Neural progenitor cell (in vitro differentiated cells): ENCODE measurements around the gene MRNIP. TPM values are rescaled to one million over a fixed set of nuclear protein-coding genes. Genes with fewer than 3 reads are reported as not detected.

Source experiments
- DNase-seq: peaks from one replicate; pipeline ENCODE4 v3.0.0-alpha.2; 2016; ENCODE audit warnings: low spot score
- H2AFZ ChIP-seq: fragments of 200-600 bp; sonication (generic); replicated peaks from 2 replicates; pipeline ENCODE4 v1.6.1; 2016; ENCODE audit warnings: antibody characterized with exemption
- H3F3A ChIP-seq: fragments of 200-600 bp; sonication (generic); 2 replicates; pipeline ENCODE4 v1.6.1; 2016; ENCODE audit warnings: antibody characterized with exemption, low read depth
- H3K27ac ChIP-seq: fragments of 200-600 bp; sonication (generic); 2 replicates; pipeline ENCODE4 v1.5.1; 2016; ENCODE audit warnings: mild to moderate bottlenecking
- H3K27me3 ChIP-seq: fragments of 200-600 bp; sonication (generic); 2 replicates; pipeline ENCODE4 v1.6.1; 2016; ENCODE audit warnings: mild to moderate bottlenecking, moderate library complexity
- H3K36me3 ChIP-seq: fragments of 200-600 bp; sonication (generic); 2 replicates; pipeline ENCODE4 v1.5.1; 2016
- H3K4me1 ChIP-seq: fragments of 200-600 bp; sonication (generic); 2 replicates; pipeline ENCODE4 v1.6.1; 2016; ENCODE audit warnings: mixed run types
- H3K4me2 ChIP-seq: fragments of 200-600 bp; sonication (generic); 2 replicates; pipeline ENCODE4 v1.6.1; 2016
- H3K4me3 ChIP-seq: fragments of 200-600 bp; sonication (generic); 2 replicates; pipeline ENCODE4 v1.5.1; 2016
- H3K79me2 ChIP-seq: fragments of 200-600 bp; sonication (generic); 2 replicates; pipeline ENCODE4 v1.6.1; 2016; ENCODE audit warnings: low read depth
- H3K9ac ChIP-seq: fragments of 200-600 bp; sonication (generic); 2 replicates; pipeline ENCODE4 v1.6.1; 2016
- H3K9me3 ChIP-seq: fragments of 200-600 bp; sonication (generic); 2 replicates; pipeline ENCODE4 v1.5.1; 2016; ENCODE audit warnings: low read depth
- H4K20me1 ChIP-seq: fragments of 200-600 bp; sonication (generic); 2 replicates; pipeline ENCODE4 v1.6.1; 2016; ENCODE audit warnings: low read depth
- H3K27ac Mint-ChIP-seq: 3 replicates; pipeline ENCODE4 v1.8.0; 2021; ENCODE audit warnings: mixed read lengths
- H3K27me3 Mint-ChIP-seq: 2 replicates; pipeline ENCODE4 v1.8.0; 2022; ENCODE audit warnings: low read depth, mild to moderate bottlenecking, inconsistent platforms, moderate library complexity, mixed read lengths; ENCODE audit not compliant: insufficient read depth
- H3K36me3 Mint-ChIP-seq: 3 replicates; pipeline ENCODE4 v1.8.0; 2021; ENCODE audit warnings: mixed read lengths
- H3K4me1 Mint-ChIP-seq: 3 replicates; pipeline ENCODE4 v1.8.0; 2021; ENCODE audit warnings: mixed read lengths
- H3K4me3 Mint-ChIP-seq: 3 replicates; pipeline ENCODE4 v1.8.0; 2021; ENCODE audit warnings: mild to moderate bottlenecking, moderate library complexity, mixed read lengths
- H3K9me3 Mint-ChIP-seq: 3 replicates; pipeline ENCODE4 v1.8.0; 2020; ENCODE audit warnings: mixed read lengths
- CTCF ChIP-seq: fragments of 200-600 bp; sonication (generic); IDR thresholded peaks from 2 replicates; pipeline ENCODE4 v1.5.1; 2017; ENCODE audit warnings: antibody characterized with exemption, mild to moderate bottlenecking
- EZH2 ChIP-seq: fragments of 200-600 bp; sonication (generic); IDR thresholded peaks from 2 replicates; pipeline ENCODE4 v1.6.1; 2017; ENCODE audit warnings: antibody characterized with exemption, mild to moderate bottlenecking, moderate library complexity
- EZH2phosphoT487 ChIP-seq: fragments of 200-600 bp; sonication (generic); IDR thresholded peaks from 2 replicates; pipeline ENCODE4 v1.6.1; 2017; ENCODE audit warnings: antibody characterized with exemption
- total RNA-seq: library from RNA; depleted of rRNA; stranded (reverse); fragments of >200 nt; gene quantifications from 2 replicates; pipeline ENCODE4 v1.2.3, GENCODE V29; 2015; ENCODE audit warnings: low replicate concordance

MRNIP gene
- total RNA-seq, 1 donor from 2014 or later, result 68.5 TPM

- Histone ChIP-seq H4K20me1 (peaks cover 5% of the 10 kb centered on the region), H3K4me3 (no peak overlapping the region), H2AFZ (no peak overlapping the region), H3K9ac (no peak overlapping the region), H3K36me3 (peaks cover 9% of the 10 kb centered on the region), H3K27me3 (no peaks in the 10 kb centered on the region), H3K9me3 (no peaks in the 10 kb centered on the region), H3K4me2 (no peak overlapping the region), H3K4me1 (no peaks in the 10 kb centered on the region), H3K79me2 (no peaks in the 10 kb centered on the region), H3F3A (no peaks in the 10 kb centered on the region), H3K27ac (no peak overlapping the region)
- H3K9me3 Mint-ChIP-seq, result peaks cover 20% of the 10 kb centered on the region
- peaks cover 66% of the 10 kb centered on the region for H3K36me3 Mint-ChIP-seq
- no peak for DNase-seq
- TF ChIP-seq EZH2phosphoT487 (no peak), CTCF (no peak), EZH2 (no peak)
- peaks cover 12% of the 10 kb centered on the region for H3K27me3 Mint-ChIP-seq
- no peak overlapping the region for H3K4me3 Mint-ChIP-seq
- no peak overlapping the region for H3K27ac Mint-ChIP-seq
- no peaks in the 10 kb centered on the region for H3K4me1 Mint-ChIP-seq
Measured at GRCh38 chr5:179832039-179832745, 26.4 kb downstream of the MRNIP start.

DNA sequence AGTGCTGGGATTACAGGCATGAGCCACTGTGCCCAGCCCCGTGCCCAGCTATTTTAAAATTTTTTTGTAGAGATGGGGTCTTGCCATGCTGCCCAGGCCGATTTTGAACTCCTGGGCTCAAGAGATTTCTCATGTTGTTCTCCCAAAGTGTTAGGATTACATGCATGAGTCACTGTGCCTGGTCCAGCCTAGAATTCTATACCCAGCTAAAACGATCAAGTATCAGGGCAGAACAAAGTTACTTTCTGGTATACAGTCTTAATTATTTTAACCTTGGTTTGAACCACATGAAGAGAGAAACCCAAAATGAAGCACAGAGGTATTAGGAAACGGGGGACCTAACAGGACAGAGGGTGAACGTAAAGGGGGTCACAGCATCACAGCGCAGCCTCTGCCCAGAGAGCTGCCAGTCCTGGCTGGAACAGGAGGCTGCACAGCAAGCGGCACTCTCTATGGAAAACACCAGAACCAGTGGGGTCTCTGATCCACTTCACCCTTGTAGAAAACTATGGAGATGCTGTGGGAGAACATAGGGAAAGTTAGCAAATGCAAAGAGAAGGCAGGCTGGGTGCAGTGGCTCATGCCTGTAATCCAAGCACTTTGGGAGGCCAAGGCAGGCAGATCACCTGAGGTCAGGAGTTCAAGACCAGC lies 27.7 kb downstream of the MRNIP start:
- Histone ChIP-seq H3K9me3 (no peaks in the 10 kb centered on the region), H3K4me1 (no peaks in the 10 kb centered on the region), H3K4me2 (no peak overlapping the region), H3K79me2 (no peaks in the 10 kb centered on the region), H3K27me3 (no peaks in the 10 kb centered on the region), H4K20me1 (peaks cover 5% of the 10 kb centered on the region), H2AFZ (no peak overlapping the region), H3K36me3 (no peaks in the 10 kb centered on the region), H3K27ac (no peak overlapping the region), H3K9ac (no peak overlapping the region), H3K4me3 (no peak overlapping the region), H3F3A (no peaks in the 10 kb centered on the region)
- Mint-ChIP-seq H3K9me3 (peaks cover 19% of the 10 kb centered on the region), H3K36me3 (peaks cover 62% of the 10 kb centered on the region), H3K4me3 (no peak overlapping the region), H3K4me1 (peaks cover 2% of the 10 kb centered on the region), H3K27me3 (peaks cover 12% of the 10 kb centered on the region), H3K27ac (no peak overlapping the region)
- no peak for DNase-seq
- TF ChIP-seq CTCF (no peak), EZH2phosphoT487 (no peak), EZH2 (no peak)

DNA sequence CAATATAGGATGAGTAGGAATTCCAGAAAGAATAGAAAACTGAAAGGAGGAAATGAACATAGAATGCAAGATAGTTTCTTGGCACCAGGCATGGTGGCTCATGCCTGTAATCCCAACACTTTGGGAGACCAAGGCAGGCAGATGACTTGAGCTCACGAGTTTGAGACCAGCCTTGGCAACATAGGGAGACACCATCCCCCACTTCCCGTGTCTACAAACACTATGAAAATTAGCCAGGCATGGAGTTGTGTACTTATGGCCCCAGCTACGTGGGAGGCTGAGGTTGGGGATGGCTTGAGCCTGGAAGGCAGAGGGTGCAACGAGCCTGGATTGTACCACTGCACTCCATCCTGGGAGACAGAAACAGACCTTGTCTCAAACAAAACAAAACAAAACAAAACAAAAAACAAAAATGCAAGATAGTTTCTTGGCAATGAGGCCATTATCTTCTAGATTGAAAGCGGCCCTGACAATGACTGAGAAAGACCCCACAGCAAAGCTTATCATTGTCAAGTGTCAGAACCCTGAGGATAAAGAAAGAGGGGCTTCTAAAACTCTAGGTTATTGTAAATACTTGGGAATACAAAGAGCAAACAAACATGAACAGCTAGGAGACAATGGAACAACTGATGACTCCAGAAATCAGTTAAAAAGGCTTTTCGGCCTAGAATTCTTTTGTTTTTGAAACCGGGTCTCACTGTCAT lies 28.7 kb downstream of the MRNIP start:
- no peaks in the 10 kb centered on the region for H3K36me3 ChIP-seq

More for the DNA sequence above, 28.7 kb downstream of the MRNIP start:
- no peak overlapping the region for H3K27ac Mint-ChIP-seq
- H2AFZ ChIP-seq, result no peak overlapping the region
- no peaks in the 10 kb centered on the region for H3K27me3 ChIP-seq
- H3K4me2 ChIP-seq, result no peak overlapping the region
- H4K20me1 ChIP-seq, result peaks cover 10% of the 10 kb centered on the region
- H3K9ac ChIP-seq, result no peak overlapping the region
- H3K27ac ChIP-seq, result no peak overlapping the region
- no peaks in the 10 kb centered on the region for H3K79me2 ChIP-seq
- H3K4me3 ChIP-seq, result no peak overlapping the region
- DNase-seq, result no peak
- H3K36me3 Mint-ChIP-seq, result peaks cover 58% of the 10 kb centered on the region
- peaks cover 18% of the 10 kb centered on the region for H3K9me3 Mint-ChIP-seq
- H3K4me1 ChIP-seq, result no peaks in the 10 kb centered on the region
- TF ChIP-seq CTCF, result no peak
- no peak for TF ChIP-seq EZH2phosphoT487
- peaks cover 2% of the 10 kb centered on the region for H3K4me1 Mint-ChIP-seq
- no peak overlapping the region for H3K4me3 Mint-ChIP-seq
- no peaks in the 10 kb centered on the region for H3F3A ChIP-seq
- no peaks in the 10 kb centered on the region for H3K9me3 ChIP-seq
- peaks cover 12% of the 10 kb centered on the region for H3K27me3 Mint-ChIP-seq
